ENCODE measurements around the gene BAIAP2L1. TPM values are rescaled to one million over a fixed set of nuclear protein-coding genes. Genes with fewer than 3 reads are reported as not detected.

Gene BAIAP2L1
- total RNA-seq, 2 experiments from 2014 or later = 0.65 to 0.68 TPM

GRCh38 chr7:98360221-98361130, 40.4 kb downstream of the BAIAP2L1 start:
- POLR2A ChIA-PET = no interaction called here

GRCh38 chr7:98359395-98359794, 41.5 kb downstream of the BAIAP2L1 start:
- Mint-ChIP-seq H3K27me3 (no peaks in the 10 kb centered on the region), H3K9me3 (no peaks in the 10 kb centered on the region), H3K4me1 (no peaks in the 10 kb centered on the region), H3K36me3 (ENCODE audit: low read depth) (no peaks in the 10 kb centered on the region), H3K4me3 (no peak overlapping the region), H3K27ac (no peak overlapping the region)
- DNase-seq = no peak
- CTCF ChIA-PET = no interaction called here
- POLR2A ChIA-PET = no interaction called here

More at GRCh38 chr7:98360221-98361130, 40.4 kb downstream of the BAIAP2L1 start:
- no peaks in the 10 kb centered on the region for H3K36me3 Mint-ChIP-seq (ENCODE audit: low read depth)
- H3K9me3 Mint-ChIP-seq = no peaks in the 10 kb centered on the region
- H3K4me3 Mint-ChIP-seq = no peak overlapping the region
- no peaks in the 10 kb centered on the region for H3K27me3 Mint-ChIP-seq
- no peaks in the 10 kb centered on the region for H3K4me1 Mint-ChIP-seq
- no peak overlapping the region for H3K27ac Mint-ChIP-seq
- no peak for DNase-seq
- CTCF ChIA-PET = no interaction called here

- Mint-ChIP-seq H3K27ac (no peak overlapping the region), H3K4me1 (no peaks in the 10 kb centered on the region)
- POLR2A ChIA-PET = no interaction called here
Observed at GRCh38 chr7:98358706-98359105, 42.2 kb downstream of the BAIAP2L1 start.

GRCh38 chr7:98357751-98358161, 43.1 kb downstream of the BAIAP2L1 start:
- Mint-ChIP-seq H3K4me3 (no peak overlapping the region), H3K9me3 (no peaks in the 10 kb centered on the region), H3K4me1 (no peaks in the 10 kb centered on the region), H3K36me3 (ENCODE audit: low read depth) (no peaks in the 10 kb centered on the region), H3K27me3 (no peaks in the 10 kb centered on the region), H3K27ac (no peak overlapping the region)
- CTCF ChIA-PET = no interaction called here
- POLR2A ChIA-PET = no interaction called here
- no peak for DNase-seq

More at GRCh38 chr7:98358706-98359105, 42.2 kb downstream of the BAIAP2L1 start:
- H3K9me3 Mint-ChIP-seq = no peaks in the 10 kb centered on the region
- CTCF ChIA-PET = no interaction called here
- no peaks in the 10 kb centered on the region for H3K27me3 Mint-ChIP-seq
- no peak overlapping the region for H3K4me3 Mint-ChIP-seq
- H3K36me3 Mint-ChIP-seq (ENCODE audit: low read depth) = no peaks in the 10 kb centered on the region
- DNase-seq = no peak

GRCh38 chr7:98355250-98355538, 45.7 kb downstream of the BAIAP2L1 start:
- CTCF ChIA-PET = interaction anchor here (0.6 kb wide), 1 partner anchor 36 kb away, joined by 3 read pairs; no protein-coding TSS in a partner anchor

GRCh38 chr7:98354511-98355249, 46.2 kb downstream of the BAIAP2L1 start:
- POLR2A ChIA-PET = no interaction called here
- DNase-seq = no peak
- CTCF ChIA-PET = interaction anchor here (0.6 kb wide), 1 partner anchor 35 kb away, joined by 3 read pairs; no protein-coding TSS in a partner anchor
- Mint-ChIP-seq H3K9me3 (no peaks in the 10 kb centered on the region), H3K4me3 (no peak overlapping the region), H3K27me3 (no peaks in the 10 kb centered on the region), H3K27ac (no peak overlapping the region), H3K36me3 (ENCODE audit: low read depth) (no peaks in the 10 kb centered on the region), H3K4me1 (no peaks in the 10 kb centered on the region)

More at GRCh38 chr7:98355250-98355538, 45.7 kb downstream of the BAIAP2L1 start:
- H3K4me3 Mint-ChIP-seq = no peak overlapping the region
- no peaks in the 10 kb centered on the region for H3K36me3 Mint-ChIP-seq (ENCODE audit: low read depth)
- no peaks in the 10 kb centered on the region for H3K27me3 Mint-ChIP-seq
- POLR2A ChIA-PET = no interaction called here
- H3K27ac Mint-ChIP-seq = no peak overlapping the region
- H3K4me1 Mint-ChIP-seq = no peaks in the 10 kb centered on the region
- DNase-seq = no peak
- no peaks in the 10 kb centered on the region for H3K9me3 Mint-ChIP-seq

GRCh38 chr7:98354052-98354451, 46.8 kb downstream of the BAIAP2L1 start:
- no peak for DNase-seq
- ChIA-PET POLR2A (no interaction called here), CTCF (no interaction called here)
- H3K27me3 Mint-ChIP-seq = no peaks in the 10 kb centered on the region
- H3K4me3 Mint-ChIP-seq = no peak overlapping the region
- no peaks in the 10 kb centered on the region for H3K9me3 Mint-ChIP-seq
- no peak overlapping the region for H3K27ac Mint-ChIP-seq
- H3K4me1 Mint-ChIP-seq = no peaks in the 10 kb centered on the region
- no peaks in the 10 kb centered on the region for H3K36me3 Mint-ChIP-seq (ENCODE audit: low read depth)

- CTCF ChIA-PET = no interaction called here
- H3K4me3 Mint-ChIP-seq = no peak overlapping the region
- H3K9me3 Mint-ChIP-seq = no peaks in the 10 kb centered on the region
- no peak overlapping the region for H3K27ac Mint-ChIP-seq
- H3K36me3 Mint-ChIP-seq (ENCODE audit: low read depth) = no peaks in the 10 kb centered on the region
- no peaks in the 10 kb centered on the region for H3K27me3 Mint-ChIP-seq
- POLR2A ChIA-PET = no interaction called here
- H3K4me1 Mint-ChIP-seq = no peaks in the 10 kb centered on the region
- DNase-seq = no peak
Observed at GRCh38 chr7:98352621-98353020, 48.3 kb downstream of the BAIAP2L1 start.

GRCh38 chr7:98351136-98351535, 49.8 kb downstream of the BAIAP2L1 start:
- ChIA-PET CTCF (no interaction called here), POLR2A (no interaction called here)
- Mint-ChIP-seq H3K4me1 (peaks cover 3% of the 10 kb centered on the region), H3K27me3 (peaks cover 3% of the 10 kb centered on the region), H3K4me3 (no peak overlapping the region), H3K9me3 (no peaks in the 10 kb centered on the region), H3K36me3 (ENCODE audit: low read depth) (no peaks in the 10 kb centered on the region), H3K27ac (no peak overlapping the region)
- no peak for DNase-seq

GRCh38 chr7:98348726-98349474, 52.0 kb downstream of the BAIAP2L1 start:
- CTCF ChIA-PET = no interaction called here

GRCh38 chr7:98346515-98347069, 54.3 kb downstream of the BAIAP2L1 start:
- Mint-ChIP-seq H3K27me3 (peaks cover 6% of the 10 kb centered on the region), H3K4me1 (peaks cover 3% of the 10 kb centered on the region), H3K9me3 (no peaks in the 10 kb centered on the region), H3K4me3 (no peak overlapping the region), H3K27ac (no peak overlapping the region), H3K36me3 (ENCODE audit: low read depth) (no peaks in the 10 kb centered on the region)
- no peak for DNase-seq
- ChIA-PET CTCF (no interaction called here), POLR2A (no interaction called here)

More at GRCh38 chr7:98348726-98349474, 52.0 kb downstream of the BAIAP2L1 start:
- Mint-ChIP-seq H3K4me1 (peaks cover 3% of the 10 kb centered on the region), H3K27ac (no peak overlapping the region), H3K27me3 (peaks cover 6% of the 10 kb centered on the region), H3K4me3 (no peak overlapping the region), H3K36me3 (ENCODE audit: low read depth) (no peaks in the 10 kb centered on the region), H3K9me3 (no peaks in the 10 kb centered on the region)
- POLR2A ChIA-PET = no interaction called here
- DNase-seq = no peak

GRCh38 chr7:98341106-98341505, 59.8 kb downstream of the BAIAP2L1 start:
- Mint-ChIP-seq H3K27ac (no peak overlapping the region), H3K4me1 (no peaks in the 10 kb centered on the region), H3K27me3 (peaks cover 2% of the 10 kb centered on the region), H3K9me3 (peaks cover 3% of the 10 kb centered on the region), H3K4me3 (no peak overlapping the region), H3K36me3 (ENCODE audit: low read depth) (no peaks in the 10 kb centered on the region)
- ChIA-PET POLR2A (no interaction called here), CTCF (no interaction called here)
- DNase-seq = no peak

- CTCF ChIA-PET = no interaction called here
- no peak overlapping the region for H3K4me3 Mint-ChIP-seq
- POLR2A ChIA-PET = no interaction called here
- H3K27ac Mint-ChIP-seq = no peak overlapping the region
- no peak for DNase-seq
- H3K4me1 Mint-ChIP-seq = no peaks in the 10 kb centered on the region
- peaks cover 3% of the 10 kb centered on the region for H3K9me3 Mint-ChIP-seq
- H3K36me3 Mint-ChIP-seq (ENCODE audit: low read depth) = no peaks in the 10 kb centered on the region
- no peaks in the 10 kb centered on the region for H3K27me3 Mint-ChIP-seq
Observed at GRCh38 chr7:98339043-98339442, 61.8 kb downstream of the BAIAP2L1 start.
